ENCODE results near the gene OXSR1.
"Not testable (repeated sequence)": the region's sequence is repeated elsewhere in the genome, so short reads cannot be mapped to it uniquely, and the experiment has no call there.

The OXSR1 gene

GRCh38 chr3:38128303-38128655 lies 37.1 kb upstream of the OXSR1 start:
- no peak for DNase-seq

GRCh38 chr3:38129058-38129457 lies 36.3 kb upstream of the OXSR1 start:
- DNase-seq, result no peak

GRCh38 chr3:38130631-38131065 lies 34.7 kb upstream of the OXSR1 start:
- no peak for DNase-seq

GRCh38 chr3:38131621-38132369 lies 33.5 kb upstream of the OXSR1 start:
- no peak for DNase-seq

GRCh38 chr3:38133209-38133556 lies 32.2 kb upstream of the OXSR1 start:
- no peak for DNase-seq

- no peak for DNase-seq
Measured at GRCh38 chr3:38133557-38134405, 31.6 kb upstream of the OXSR1 start.

- not testable (repeated sequence) for DNase-seq
Measured at GRCh38 chr3:38134517-38135143, 30.7 kb upstream of the OXSR1 start.

GRCh38 chr3:38135621-38136277 lies 29.6 kb upstream of the OXSR1 start:
- DNase-seq, result not testable (repeated sequence)

- DNase-seq, result no peak
Measured at GRCh38 chr3:38136393-38136776, 29.0 kb upstream of the OXSR1 start.

GRCh38 chr3:38136777-38137614 lies 28.3 kb upstream of the OXSR1 start, which contains the start of gene ACAA1:
ACAA1 (minus strand) TSS chr3:38137127; CDS start chr3:38137035, 92 bp downstream.
- peak; percentile 98 for DNase-seq

- no peak for DNase-seq
Measured at GRCh38 chr3:38137615-38138348, 27.6 kb upstream of the OXSR1 start.

GRCh38 chr3:38138349-38139190 lies 26.8 kb upstream of the OXSR1 start, which contains the start of gene MYD88:
MYD88 (plus strand) TSS chr3:38138661; CDS start chr3:38138701, 40 bp downstream.
- DNase-seq, result no peak

- no peak for DNase-seq
Measured at GRCh38 chr3:38139191-38139590, 26.1 kb upstream of the OXSR1 start.

- DNase-seq, result no peak
Measured at GRCh38 chr3:38139652-38140051, 25.7 kb upstream of the OXSR1 start.

- DNase-seq, result no peak
Measured at GRCh38 chr3:38140326-38141172, 24.8 kb upstream of the OXSR1 start.

- DNase-seq, result no peak
Measured at GRCh38 chr3:38141173-38141951, 24.0 kb upstream of the OXSR1 start.

- DNase-seq, result no peak
Measured at GRCh38 chr3:38141952-38142273, 23.4 kb upstream of the OXSR1 start.

GRCh38 chr3:38142959-38143358 lies 22.4 kb upstream of the OXSR1 start:
- no peak for DNase-seq

GRCh38 chr3:38143511-38143910 lies 21.8 kb upstream of the OXSR1 start:
- no peak for DNase-seq
